Activated T-helper 2 cell treated with anti-CD3 and anti-CD28 coated beads, Interferon-gamma antibody, Interleukin-2, Interleukin-4, amounts not matched to agents 10 μg/mL and 5 μg/mL and 100 μg/mL, durations not matched to agents 14 hours and 24 hours and 36 hours (primary cell): ENCODE measurements around the gene KRTAP4-8. TPM values are rescaled to one million over a fixed set of nuclear protein-coding genes. Genes with fewer than 3 reads are reported as not detected.
"Not testable (repeated sequence)": the region's sequence is repeated elsewhere in the genome, so short reads cannot be mapped to it uniquely, and the experiment has no call there.

Source experiments
- DNase-seq: peaks from one replicate; pipeline ENCODE4 v3.0.0; 2021; ENCODE audit warnings: low spot score
- H3K27ac Mint-ChIP-seq: one replicate; pipeline ENCODE4 v1.8.0; 2021; ENCODE audit warnings: mixed read lengths
- H3K27me3 Mint-ChIP-seq: one replicate; pipeline ENCODE4 v1.8.0; 2021; ENCODE audit warnings: low read depth, mixed read lengths
- H3K36me3 Mint-ChIP-seq: one replicate; pipeline ENCODE4 v1.8.0; 2021; ENCODE audit warnings: low read depth, mixed read lengths
- H3K4me1 Mint-ChIP-seq: one replicate; pipeline ENCODE4 v1.8.0; 2021; ENCODE audit warnings: low read depth, mixed read lengths
- H3K4me3 Mint-ChIP-seq: one replicate; pipeline ENCODE4 v1.8.0; 2021; ENCODE audit warnings: low read depth, mild to moderate bottlenecking, moderate library complexity, mixed read lengths
- H3K9me3 Mint-ChIP-seq: one replicate; pipeline ENCODE4 v1.8.0; 2021; ENCODE audit warnings: mixed read lengths
- intact Hi-C: fragments of 100-400 bp; cut with micrococcal nuclease; formaldehyde crosslinking; loops from one replicate; pipeline ENCODE4 v1.15.1; 2023
- total RNA-seq: library from RNA; stranded (reverse); gene quantifications from 2 replicates; pipeline ENCODE4 v1.2.3, GENCODE V29; 2022

Gene KRTAP4-8
- total RNA-seq, 1 donor from 2014 or later, result not detected

GRCh38 chr17:41054556-41054955, 43.4 kb downstream of the KRTAP4-8 start:
- H3K9me3 Mint-ChIP-seq, H3K4me1 Mint-ChIP-seq, H3K27ac Mint-ChIP-seq, H3K36me3 Mint-ChIP-seq, H3K4me3 Mint-ChIP-seq, DNase-seq, intact Hi-C loops: not testable (repeated sequence)
- H3K27me3 Mint-ChIP-seq, result peaks cover 23% of the 10 kb centered on the region

GRCh38 chr17:41054025-41054424, 43.9 kb downstream of the KRTAP4-8 start:
- DNase-seq, result no peak
- peaks cover 19% of the 10 kb centered on the region for H3K27me3 Mint-ChIP-seq
- H3K36me3 Mint-ChIP-seq, result no peaks in the 10 kb centered on the region
- no peak overlapping the region for H3K4me3 Mint-ChIP-seq
- intact Hi-C loops, result no loop called here
- no peaks in the 10 kb centered on the region for H3K4me1 Mint-ChIP-seq
- no peak overlapping the region for H3K27ac Mint-ChIP-seq
- peaks cover 5% of the 10 kb centered on the region for H3K9me3 Mint-ChIP-seq

GRCh38 chr17:41052566-41052965, 45.4 kb downstream of the KRTAP4-8 start:
- Mint-ChIP-seq H3K27ac (no peak overlapping the region), H3K4me3 (no peak overlapping the region), H3K36me3 (no peaks in the 10 kb centered on the region), H3K27me3 (peaks cover 13% of the 10 kb centered on the region), H3K9me3 (peaks cover 3% of the 10 kb centered on the region), H3K4me1 (no peaks in the 10 kb centered on the region)
- intact Hi-C loops, result no loop called here
- no peak for DNase-seq

- Mint-ChIP-seq H3K9me3 (no peaks in the 10 kb centered on the region), H3K4me3 (no peak overlapping the region), H3K36me3 (no peaks in the 10 kb centered on the region), H3K4me1 (no peaks in the 10 kb centered on the region), H3K27ac (no peak overlapping the region), H3K27me3 (peaks cover 11% of the 10 kb centered on the region)
- no peak for DNase-seq
- intact Hi-C loops, result no loop called here
Observed at GRCh38 chr17:41049110-41049509, 48.8 kb downstream of the KRTAP4-8 start.

- intact Hi-C loops, result no loop called here
- H3K27me3 Mint-ChIP-seq, result peaks cover 8% of the 10 kb centered on the region
Observed at GRCh38 chr17:41048441-41048840, 49.5 kb downstream of the KRTAP4-8 start.

More at GRCh38 chr17:41048441-41048840, 49.5 kb downstream of the KRTAP4-8 start:
- H3K9me3 Mint-ChIP-seq, result no peaks in the 10 kb centered on the region
- no peak overlapping the region for H3K4me3 Mint-ChIP-seq
- H3K27ac Mint-ChIP-seq, result no peak overlapping the region
- DNase-seq, result no peak
- H3K4me1 Mint-ChIP-seq, result no peaks in the 10 kb centered on the region
- H3K36me3 Mint-ChIP-seq, result no peaks in the 10 kb centered on the region

Other genes with a start within 250 kb of the KRTAP4-8 start
- gene KRT12, start 230.9 kb downstream of the KRTAP4-8 start, total RNA-seq, result not detected in 2 replicates
- gene KRT20, start 212.9 kb downstream of the KRTAP4-8 start, total RNA-seq, result not detected in 2 replicates
- not detected in 2 replicates for gene KRT23, start 160.5 kb downstream of the KRTAP4-8 start, total RNA-seq
- not detected in 2 replicates for gene KRT39, start 131.2 kb downstream of the KRTAP4-8 start, total RNA-seq
- not detected in 2 replicates for gene KRT40, start 113.8 kb downstream of the KRTAP4-8 start, total RNA-seq
- not detected in 2 replicates for gene KRTAP3-3, start 104.0 kb downstream of the KRTAP4-8 start, total RNA-seq
- not detected in 2 replicates for gene KRTAP3-2, start 98.2 kb downstream of the KRTAP4-8 start, total RNA-seq
- gene KRTAP3-1, start 89.0 kb downstream of the KRTAP4-8 start, total RNA-seq, result not detected in 2 replicates
- gene KRTAP1-5, start 70.9 kb downstream of the KRTAP4-8 start, total RNA-seq, result not detected in 2 replicates
- gene KRTAP1-4, start 67.9 kb downstream of the KRTAP4-8 start, total RNA-seq, result not detected in 2 replicates
- gene KRTAP1-3, start 63.3 kb downstream of the KRTAP4-8 start, total RNA-seq, result not detected in 2 replicates
- not detected in 2 replicates for gene KRTAP1-1, start 56.7 kb downstream of the KRTAP4-8 start, total RNA-seq
- gene KRTAP2-1, start 50.8 kb downstream of the KRTAP4-8 start, total RNA-seq, result not detected in 2 replicates
- gene KRTAP2-2, start 42.9 kb downstream of the KRTAP4-8 start, total RNA-seq, result not detected in 2 replicates
- not detected in 2 replicates for gene KRTAP2-3, start 38.0 kb downstream of the KRTAP4-8 start, total RNA-seq
- not detected in 2 replicates for gene KRTAP2-4, start 32.3 kb downstream of the KRTAP4-8 start, total RNA-seq
- gene KRTAP4-7, start 14.0 kb downstream of the KRTAP4-8 start, total RNA-seq, result not detected in 2 replicates
- not detected in 2 replicates for gene KRTAP4-16, start 4.1 kb upstream of the KRTAP4-8 start, total RNA-seq
- not detected in 2 replicates for gene KRTAP4-9, start 7.2 kb upstream of the KRTAP4-8 start, total RNA-seq
- not detected in 2 replicates for gene KRTAP4-11, start 20.2 kb upstream of the KRTAP4-8 start, total RNA-seq
- gene KRTAP4-12, start 26.0 kb upstream of the KRTAP4-8 start, total RNA-seq, result not detected in 2 replicates
- gene KRTAP4-6, start 42.4 kb upstream of the KRTAP4-8 start, total RNA-seq, result not detected in 2 replicates
- gene KRTAP4-5, start 51.7 kb upstream of the KRTAP4-8 start, total RNA-seq, result not detected in 2 replicates
- not detected in 2 replicates for gene KRTAP4-4, start 62.6 kb upstream of the KRTAP4-8 start, total RNA-seq
- not detected in 2 replicates for gene KRTAP4-3, start 70.1 kb upstream of the KRTAP4-8 start, total RNA-seq
- gene KRTAP4-2, start 80.1 kb upstream of the KRTAP4-8 start, total RNA-seq, result not detected in 2 replicates
- not detected in 2 replicates for gene KRTAP4-1, start 86.8 kb upstream of the KRTAP4-8 start, total RNA-seq
- gene KRTAP9-1, start 91.7 kb upstream of the KRTAP4-8 start, total RNA-seq, result not detected in 2 replicates
- not detected in 2 replicates for gene KRTAP9-2, start 128.5 kb upstream of the KRTAP4-8 start, total RNA-seq
- not detected in 2 replicates for gene KRTAP9-3, start 134.3 kb upstream of the KRTAP4-8 start, total RNA-seq
- not detected in 2 replicates for gene KRTAP9-8, start 139.9 kb upstream of the KRTAP4-8 start, total RNA-seq
- gene KRTAP9-4, start 151.5 kb upstream of the KRTAP4-8 start, total RNA-seq, result not detected in 2 replicates
- not detected in 2 replicates for gene KRTAP9-9, start 157.2 kb upstream of the KRTAP4-8 start, total RNA-seq
- gene KRTAP9-6, start 167.2 kb upstream of the KRTAP4-8 start, total RNA-seq, result not detected in 2 replicates
- not detected in 2 replicates for gene KRTAP9-7, start 177.6 kb upstream of the KRTAP4-8 start, total RNA-seq
- not detected in 2 replicates for gene KRTAP29-1, start 204.7 kb upstream of the KRTAP4-8 start, total RNA-seq
- gene KRTAP16-1, start 211.2 kb upstream of the KRTAP4-8 start, total RNA-seq, result not detected in 2 replicates
- not detected in 2 replicates for gene KRTAP17-1, start 217.6 kb upstream of the KRTAP4-8 start, total RNA-seq